ENCODE results near the gene CACNA1G. TPM values are rescaled to one million over a fixed set of nuclear protein-coding genes. Genes with fewer than 3 reads are reported as not detected.

The CACNA1G gene
- total RNA-seq, 1 experiment from 2014 or later: 0.04 TPM

DNA sequence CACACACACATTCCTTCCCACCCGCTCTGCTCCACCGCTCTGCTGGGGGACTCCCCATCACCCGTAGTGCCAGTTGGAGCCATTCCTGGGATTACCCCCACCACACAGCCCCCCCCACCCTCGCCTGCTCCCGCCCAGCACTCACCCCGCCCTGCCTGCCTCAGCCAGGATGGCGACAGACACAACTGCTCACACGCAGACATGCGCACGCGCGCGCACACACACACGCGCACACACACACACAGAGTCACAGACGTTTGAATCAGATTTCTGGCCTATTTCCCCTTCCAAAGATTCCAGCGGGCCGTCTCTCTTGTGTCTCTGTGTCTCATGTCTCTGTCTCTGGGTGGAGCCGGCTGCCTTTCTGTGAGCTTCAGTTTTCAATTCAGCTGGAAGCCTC is 4.4 kb downstream of the CACNA1G start:
- no peaks in the 10 kb centered on the region for H4K20me1 ChIP-seq (ENCODE audit: low read length)
- POLR2A ChIA-PET (ENCODE audit: unreplicated experiment): no interaction called here
- H3K4me1 ChIP-seq (ENCODE audit: insufficient read depth, low read length): peaks cover 10% of the 10 kb centered on the region
- no peaks in the 10 kb centered on the region for H3K79me2 ChIP-seq (ENCODE audit: low read length)
- H3F3A ChIP-seq (ENCODE audit: low read length, unreplicated experiment): no peaks in the 10 kb centered on the region
- no peak overlapping the region for H3K4me2 ChIP-seq (ENCODE audit: low read length)
- DNase-seq: no peak
- H3K27me3 ChIP-seq (ENCODE audit: low read length): peaks cover 34% of the 10 kb centered on the region
- no peaks in the 10 kb centered on the region for H3K36me3 ChIP-seq (ENCODE audit: low read depth, low read length)
- no TSS peak for BruUV-seq (replicated peaks)
- no peaks in the 10 kb centered on the region for H3K9me2 ChIP-seq (replicated peaks; ENCODE audit: low read length)
- intact Hi-C loops (cut with micrococcal nuclease): loop anchor here (5.0 kb wide), 1 partner anchor 67 kb away; the partner anchor contains the start of gene ABCC3
- H2AFZ ChIP-seq (ENCODE audit: low read length): no peak overlapping the region
- CTCF ChIA-PET: no interaction called here
- TF ChIP-seq EZH2phosphoT487 (IDR thresholded peaks at IDR 0.05; ENCODE audit: borderline replicate concordance, low read length) (no peak), EZH2 (IDR thresholded peaks at IDR 0.05; ENCODE audit: low read length, unreplicated experiment) (no peak)
- TF ChIP-seq, protein P1, sequence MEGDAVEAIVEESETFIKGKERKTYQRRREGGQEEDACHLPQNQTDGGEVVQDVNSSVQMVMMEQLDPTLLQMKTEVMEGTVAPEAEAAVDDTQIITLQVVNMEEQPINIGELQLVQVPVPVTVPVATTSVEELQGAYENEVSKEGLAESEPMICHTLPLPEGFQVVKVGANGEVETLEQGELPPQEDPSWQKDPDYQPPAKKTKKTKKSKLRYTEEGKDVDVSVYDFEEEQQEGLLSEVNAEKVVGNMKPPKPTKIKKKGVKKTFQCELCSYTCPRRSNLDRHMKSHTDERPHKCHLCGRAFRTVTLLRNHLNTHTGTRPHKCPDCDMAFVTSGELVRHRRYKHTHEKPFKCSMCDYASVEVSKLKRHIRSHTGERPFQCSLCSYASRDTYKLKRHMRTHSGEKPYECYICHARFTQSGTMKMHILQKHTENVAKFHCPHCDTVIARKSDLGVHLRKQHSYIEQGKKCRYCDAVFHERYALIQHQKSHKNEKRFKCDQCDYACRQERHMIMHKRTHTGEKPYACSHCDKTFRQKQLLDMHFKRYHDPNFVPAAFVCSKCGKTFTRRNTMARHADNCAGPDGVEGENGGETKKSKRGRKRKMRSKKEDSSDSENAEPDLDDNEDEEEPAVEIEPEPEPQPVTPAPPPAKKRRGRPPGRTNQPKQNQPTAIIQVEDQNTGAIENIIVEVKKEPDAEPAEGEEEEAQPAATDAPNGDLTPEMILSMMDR (conservative IDR thresholded peaks at IDR 0.05; ENCODE audit: low read depth, low read length): no peak
- no peak overlapping the region for H3K27ac ChIP-seq (ENCODE audit: low read length)
- H3K4me3 ChIP-seq (ENCODE audit: low read length): no peak overlapping the region
- no peak for ATAC-seq
- no peak overlapping the region for H3K9ac ChIP-seq (ENCODE audit: low read length)
- no peaks in the 10 kb centered on the region for H3K9me3 ChIP-seq (ENCODE audit: low read length)

DNA sequence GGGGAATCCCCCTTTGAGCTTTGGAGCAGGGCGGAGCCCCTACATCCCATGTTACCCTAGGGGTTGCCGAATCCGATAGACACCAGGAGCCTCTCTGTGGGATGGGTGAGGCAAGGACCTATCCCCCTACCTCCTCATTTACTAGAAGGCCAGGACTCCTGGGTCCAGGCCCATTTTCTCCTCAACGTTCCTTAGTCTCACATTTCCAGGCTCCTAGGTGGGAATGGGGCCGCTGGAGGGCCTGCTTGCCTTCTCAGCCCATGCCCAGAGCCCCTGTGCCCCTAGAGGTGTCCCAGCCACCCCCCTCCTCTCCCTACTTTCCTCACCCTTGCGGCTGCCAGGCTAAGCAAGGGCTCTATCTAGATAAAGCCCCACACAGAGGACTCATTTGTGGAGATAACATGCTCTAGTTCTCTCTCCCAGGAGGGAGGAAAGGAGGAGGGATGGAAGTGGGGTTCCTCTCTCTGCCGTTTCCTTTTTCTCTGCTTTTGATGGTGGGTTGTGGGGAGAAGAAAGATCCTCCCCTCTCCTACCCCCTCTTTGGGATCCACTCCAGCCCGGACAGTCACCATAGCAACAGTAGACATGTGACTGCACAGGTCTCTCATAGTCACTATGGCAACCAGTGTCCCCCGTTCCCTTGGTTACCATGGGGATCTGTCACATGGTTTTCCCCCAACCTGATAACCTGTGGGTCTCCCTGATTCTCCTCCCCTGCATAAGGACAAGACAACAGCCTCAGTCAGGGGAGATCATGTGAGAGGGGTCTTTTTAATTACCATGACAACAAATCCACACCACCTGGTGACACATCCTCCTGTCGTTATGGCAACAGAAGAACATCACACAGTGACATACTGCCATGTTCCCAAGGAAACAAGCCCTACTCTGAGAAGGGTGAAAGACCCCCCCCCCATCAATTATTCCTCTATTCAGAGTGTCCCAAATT is 5.2 kb downstream of the CACNA1G start:
- Histone ChIP-seq H3K4me2 (ENCODE audit: low read length) (no peak overlapping the region), H3K9ac (ENCODE audit: low read length) (no peak overlapping the region), H3K79me2 (ENCODE audit: low read length) (no peaks in the 10 kb centered on the region), H2AFZ (ENCODE audit: low read length) (no peak overlapping the region), H3K36me3 (ENCODE audit: low read depth, low read length) (no peaks in the 10 kb centered on the region), H4K20me1 (ENCODE audit: low read length) (no peaks in the 10 kb centered on the region), H3K27ac (ENCODE audit: low read length) (no peak overlapping the region), H3K9me2 (replicated peaks; ENCODE audit: low read length) (no peaks in the 10 kb centered on the region), H3K27me3 (ENCODE audit: low read length) (peaks cover 34% of the 10 kb centered on the region), H3K4me3 (ENCODE audit: low read length) (no peak overlapping the region), H3K9me3 (ENCODE audit: low read length) (no peaks in the 10 kb centered on the region), H3K4me1 (ENCODE audit: insufficient read depth, low read length) (peaks cover 5% of the 10 kb centered on the region; the same call in 1 of the 2 replicates), H3F3A (ENCODE audit: low read length, unreplicated experiment) (no peaks in the 10 kb centered on the region)
- no peak for ATAC-seq
- DNase-seq: no peak
- TF ChIP-seq EZH2 (IDR thresholded peaks at IDR 0.05; ENCODE audit: low read length, unreplicated experiment) (no peak), EZH2phosphoT487 (IDR thresholded peaks at IDR 0.05; ENCODE audit: borderline replicate concordance, low read length) (no peak)
- TF ChIP-seq, protein P1 (conservative IDR thresholded peaks at IDR 0.05; ENCODE audit: low read depth, low read length): no peak
- CTCF ChIA-PET: no interaction called here
- POLR2A ChIA-PET (ENCODE audit: unreplicated experiment): no interaction called here
- no TSS peak for BruUV-seq (replicated peaks)
- intact Hi-C loops (cut with micrococcal nuclease): no loop called here

DNA sequence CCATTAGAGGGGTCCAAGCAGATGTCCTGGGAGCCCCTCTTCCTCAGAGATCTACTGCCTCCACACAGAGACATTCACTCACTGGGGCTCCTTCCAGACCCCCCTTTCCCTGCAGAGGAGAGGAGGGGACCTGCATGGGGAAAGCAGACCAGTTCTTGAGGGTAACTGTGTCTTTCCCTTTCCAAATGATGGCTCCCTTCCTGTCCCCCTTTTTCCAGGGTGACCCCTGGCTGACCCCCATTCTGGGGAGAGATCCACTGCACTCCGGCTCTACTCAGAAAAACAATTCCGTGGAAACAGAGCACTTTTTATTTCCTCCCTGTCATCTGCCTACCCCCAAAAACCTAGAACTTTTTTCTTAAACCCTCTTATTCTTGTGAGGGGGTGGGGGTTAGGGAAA is 6.4 kb downstream of the CACNA1G start:
- ChIA-PET CTCF (no interaction called here), POLR2A (ENCODE audit: unreplicated experiment) (no interaction called here)
- Histone ChIP-seq H3K27me3 (ENCODE audit: low read length) (peaks cover 25% of the 10 kb centered on the region), H3K9me2 (replicated peaks; ENCODE audit: low read length) (no peaks in the 10 kb centered on the region), H3K9me3 (ENCODE audit: low read length) (no peaks in the 10 kb centered on the region), H3K27ac (ENCODE audit: low read length) (no peak overlapping the region), H3K36me3 (ENCODE audit: low read depth, low read length) (no peaks in the 10 kb centered on the region), H4K20me1 (ENCODE audit: low read length) (no peaks in the 10 kb centered on the region), H3K79me2 (ENCODE audit: low read length) (no peaks in the 10 kb centered on the region), H3F3A (ENCODE audit: low read length, unreplicated experiment) (no peaks in the 10 kb centered on the region), H2AFZ (ENCODE audit: low read length) (no peak overlapping the region), H3K4me1 (ENCODE audit: insufficient read depth, low read length) (no peaks in the 10 kb centered on the region), H3K9ac (ENCODE audit: low read length) (no peak overlapping the region), H3K4me2 (ENCODE audit: low read length) (no peak overlapping the region), H3K4me3 (ENCODE audit: low read length) (no peak overlapping the region)
- DNase-seq (no peak), ATAC-seq (no peak)
- BruUV-seq (replicated peaks): no TSS peak
- intact Hi-C loops (cut with micrococcal nuclease): no loop called here
- TF ChIP-seq EZH2 (IDR thresholded peaks at IDR 0.05; ENCODE audit: low read length, unreplicated experiment): no peak
- TF ChIP-seq, protein P1 (conservative IDR thresholded peaks at IDR 0.05; ENCODE audit: low read depth, low read length): no peak
- TF ChIP-seq EZH2phosphoT487 (IDR thresholded peaks at IDR 0.05; ENCODE audit: borderline replicate concordance, low read length): no peak

Data from PC-3 (cell line).